ENCODE measurements around the gene ZNF695. TPM values are rescaled to one million over a fixed set of nuclear protein-coding genes. Genes with fewer than 3 reads are reported as not detected.
"Not testable (repeated sequence)": the region's sequence is repeated elsewhere in the genome, so short reads cannot be mapped to it uniquely, and the experiment has no call there.

ZNF695 gene
- under 1 TPM; 0.12 to 0.26 TPM for total RNA-seq
- long read RNA-seq: 0 reads

DNA sequence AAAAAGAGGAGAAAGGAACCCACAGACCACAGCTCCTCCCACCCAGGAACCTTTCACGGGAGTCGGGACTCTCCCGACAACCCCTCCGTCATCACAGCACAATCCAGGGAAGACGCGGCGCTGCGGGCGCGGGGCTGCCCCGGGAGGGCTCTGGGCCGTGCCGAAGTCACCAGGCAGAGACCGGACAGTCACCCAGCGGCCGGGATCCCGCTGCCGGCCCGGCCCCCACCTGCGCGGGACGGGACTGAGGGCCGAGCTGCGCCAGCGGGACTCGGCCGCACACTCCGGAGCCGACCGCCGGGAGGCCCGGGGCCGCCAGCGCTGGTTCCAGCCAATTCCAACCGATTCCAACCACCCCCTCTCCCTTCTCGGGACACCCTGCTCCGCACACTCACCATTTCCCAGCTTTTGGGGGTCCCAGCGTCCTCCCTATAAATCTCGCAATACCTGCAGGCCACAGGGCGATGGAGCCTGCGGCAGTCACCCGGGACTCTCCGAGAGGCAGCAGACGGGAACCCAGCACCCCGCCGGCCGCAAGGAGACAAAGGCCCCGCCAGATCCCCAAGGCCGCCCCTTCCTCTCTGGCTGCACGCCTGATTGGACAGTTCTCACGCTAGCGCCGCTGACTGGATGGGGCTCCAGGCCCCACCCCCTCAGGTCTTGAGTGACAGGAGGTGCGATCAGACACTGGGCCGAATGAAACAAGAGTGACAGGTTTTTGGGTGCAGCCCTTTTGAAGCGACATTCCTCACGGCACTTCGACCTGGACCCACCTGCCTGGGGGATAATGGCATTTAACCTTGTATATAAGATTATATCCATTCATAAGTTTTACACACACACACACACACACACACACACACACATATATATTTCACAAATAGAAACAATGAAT is at the start of gene ZNF695:
Gene ZNF695, minus strand, starts transcription at position 547 of the 895 bp plus-strand sequence. Its CDS starts 149 bp downstream, at position 398.
- ATAC-seq (peak; percentile 100), DNase-seq (peak; percentile 90)
- intact Hi-C loops (cut with DNase I): no loop called here

DNA sequence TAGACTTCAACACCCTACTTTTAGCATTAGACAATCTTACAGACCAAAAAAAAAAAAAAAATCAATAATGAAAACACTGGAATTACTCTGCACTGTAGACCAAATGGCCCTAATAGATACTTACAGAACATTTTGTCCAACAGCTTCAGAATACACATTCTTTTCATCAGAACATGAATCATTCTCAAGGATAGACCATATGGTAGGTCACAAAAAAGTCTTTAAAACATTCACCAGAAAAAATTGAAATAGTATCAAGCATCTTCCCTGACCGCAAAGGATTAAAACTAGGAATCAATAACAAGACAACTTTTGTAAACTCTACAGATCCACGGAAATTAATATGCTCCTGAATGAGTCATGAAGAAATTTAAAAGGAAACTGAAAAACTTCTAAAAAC is 48.2 kb upstream of the ZNF695 start:
- ATAC-seq: no peak

DNA sequence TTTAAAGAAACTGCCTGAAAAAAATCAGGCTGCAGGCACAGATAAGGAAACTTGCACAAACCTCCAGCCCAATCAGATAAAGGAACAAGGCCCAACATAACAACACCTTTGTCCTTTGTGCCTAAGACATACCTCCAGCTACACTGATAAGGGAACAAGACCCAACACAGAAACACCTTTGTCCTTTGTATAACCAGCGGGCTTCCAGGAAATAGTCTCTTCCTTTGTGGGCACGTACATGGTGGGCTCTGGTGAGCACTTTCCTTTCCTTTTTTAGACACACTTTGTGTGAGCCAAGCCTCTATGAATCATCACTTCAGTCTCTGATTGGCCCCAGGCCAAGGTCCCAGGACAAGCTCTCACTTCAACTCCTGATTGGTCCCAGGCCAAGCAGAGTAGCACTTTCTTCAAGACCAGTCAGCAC is 47.1 kb upstream of the ZNF695 start:
- DNase-seq: no peak
- peak in 1 of 2 donors; percentile 68 for ATAC-seq
- intact Hi-C loops (cut with DNase I): no loop called here

More for the DNA sequence above, 48.2 kb upstream of the ZNF695 start:
- DNase-seq: no peak
- intact Hi-C loops (cut with DNase I): no loop called here

DNA sequence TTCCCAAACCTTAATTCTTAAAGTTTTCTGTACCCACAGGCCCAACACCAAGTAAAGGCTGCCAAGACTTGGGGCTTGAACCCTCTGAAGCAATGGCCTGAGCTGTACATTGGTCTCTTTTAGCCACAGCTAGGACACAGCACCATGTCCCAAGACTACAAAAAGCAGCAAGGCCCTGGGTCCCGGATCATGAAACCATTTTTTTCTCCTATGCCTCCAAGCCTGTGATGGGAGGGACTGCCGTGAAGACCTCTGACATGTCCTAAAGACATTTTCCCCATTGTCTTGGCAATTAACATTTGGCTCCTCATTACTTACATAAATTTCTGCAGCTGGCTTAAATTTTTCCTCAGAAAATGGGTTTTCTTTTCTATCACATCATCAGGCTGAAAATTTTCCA is 39.8 kb upstream of the ZNF695 start:
- ATAC-seq (no peak), DNase-seq (no peak)
- intact Hi-C loops (cut with DNase I): loop anchor here in 1 of 2 donors (10.0 kb wide), 1 partner anchor 327 kb away; no protein-coding TSS in a partner anchor

DNA sequence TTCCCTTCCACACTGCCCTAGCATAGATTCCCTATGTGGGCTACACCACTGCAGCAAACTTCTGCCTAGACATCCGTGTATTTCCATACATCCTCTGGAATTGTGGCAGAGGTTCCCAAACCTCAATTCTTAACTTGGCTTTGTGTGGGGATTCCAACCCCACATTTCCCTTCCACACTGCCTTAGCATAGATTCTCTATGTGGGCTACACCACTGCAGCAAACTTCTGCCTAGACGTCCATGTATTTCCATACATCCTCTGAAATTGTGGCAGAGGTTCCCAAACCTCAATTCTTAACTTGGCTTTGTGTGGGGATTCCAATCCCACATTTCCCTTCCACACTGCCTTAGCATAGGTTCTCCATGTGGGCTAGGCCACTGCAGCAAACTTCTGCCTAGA is 39.4 kb upstream of the ZNF695 start:
- no peak for DNase-seq
- no peak for ATAC-seq
- intact Hi-C loops (cut with DNase I): loop anchor here in 1 of 2 donors (10.0 kb wide), 1 partner anchor 328 kb away; no protein-coding TSS in a partner anchor

DNA sequence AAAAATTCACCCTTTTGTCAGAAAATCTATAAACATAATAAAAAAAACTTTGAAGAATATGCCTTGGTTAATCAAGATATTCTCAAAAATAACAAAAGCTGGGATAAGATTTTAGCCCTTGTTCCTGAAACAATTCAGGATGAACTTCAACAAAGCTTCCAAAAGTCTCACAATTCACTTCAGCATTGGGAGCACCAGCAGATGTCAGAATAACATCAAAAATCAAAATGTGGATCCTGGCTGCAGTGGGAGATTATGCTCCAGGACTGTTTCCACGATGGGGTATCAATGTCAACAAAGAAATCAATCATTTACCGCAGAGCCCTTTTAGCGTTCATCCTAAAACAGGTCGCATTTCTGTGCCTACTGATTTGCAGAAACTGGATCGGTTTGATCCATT is 35.5 kb upstream of the ZNF695 start:
- no peak for DNase-seq
- ATAC-seq: no peak
- intact Hi-C loops (cut with DNase I): loop anchor here in 1 of 2 donors (10.0 kb wide), 1 partner anchor 331 kb away; no protein-coding TSS in a partner anchor

DNA sequence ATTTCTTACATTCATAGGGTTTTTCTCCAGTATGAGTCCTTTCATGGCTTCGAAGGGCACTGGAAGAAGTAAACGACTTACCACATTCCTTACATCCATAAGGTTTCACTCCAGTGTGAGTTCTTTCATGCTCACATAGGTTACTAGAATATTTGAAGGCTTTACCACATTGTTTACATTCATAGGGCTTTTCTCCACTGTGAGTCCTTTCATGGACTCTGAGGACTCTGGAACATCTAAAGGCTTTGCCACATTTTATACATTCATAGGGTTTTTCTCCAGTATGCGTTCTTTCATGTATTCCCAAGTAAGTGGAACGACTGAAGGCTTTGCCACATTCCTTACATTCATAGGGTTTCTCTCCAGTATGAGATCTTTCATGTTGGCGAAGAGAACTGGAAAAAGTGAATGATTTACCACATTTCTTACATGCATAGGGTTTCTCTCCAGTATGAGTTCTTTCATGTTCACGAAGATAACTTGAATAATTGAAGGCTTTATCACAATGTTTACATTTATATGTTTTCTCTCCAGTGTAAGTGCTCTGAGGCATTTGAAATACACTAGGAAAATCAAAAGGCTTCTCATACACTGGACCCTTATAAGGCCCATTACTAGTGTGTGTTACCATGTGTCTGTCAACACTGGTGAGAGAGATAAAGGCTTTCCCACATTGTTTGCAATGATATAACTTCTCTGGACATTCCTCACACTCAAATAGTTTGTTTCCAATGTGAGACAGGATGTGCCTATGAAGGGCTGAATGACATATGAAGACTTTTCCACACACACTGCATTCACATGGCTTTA is 29.9 kb upstream of the ZNF695 start:
- intact Hi-C loops (cut with DNase I): no loop called here
- ATAC-seq (no peak), DNase-seq (no peak)

DNA sequence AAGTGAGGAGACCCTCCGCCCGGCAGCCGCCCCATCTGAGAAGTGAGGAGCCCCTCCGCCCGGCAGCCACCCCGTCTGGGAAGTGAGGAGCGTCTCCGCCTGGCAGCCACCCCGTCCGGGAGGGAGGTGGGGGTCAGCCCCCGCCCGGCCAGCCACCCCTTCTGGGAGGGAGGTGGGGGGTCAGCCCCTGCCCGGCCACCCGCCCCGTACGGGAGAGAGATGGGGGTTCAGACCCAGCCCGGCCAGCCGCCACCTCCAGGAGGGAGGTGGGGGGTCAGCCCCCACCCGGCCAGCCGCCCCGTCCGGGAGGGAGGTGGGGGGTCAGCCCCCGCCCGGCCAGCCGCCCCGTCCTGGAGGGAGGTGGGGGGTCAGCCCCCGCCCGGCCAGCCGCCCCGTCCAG is 24.4 kb upstream of the ZNF695 start:
- intact Hi-C loops (cut with DNase I); DNase-seq; ATAC-seq: not testable (repeated sequence)

DNA sequence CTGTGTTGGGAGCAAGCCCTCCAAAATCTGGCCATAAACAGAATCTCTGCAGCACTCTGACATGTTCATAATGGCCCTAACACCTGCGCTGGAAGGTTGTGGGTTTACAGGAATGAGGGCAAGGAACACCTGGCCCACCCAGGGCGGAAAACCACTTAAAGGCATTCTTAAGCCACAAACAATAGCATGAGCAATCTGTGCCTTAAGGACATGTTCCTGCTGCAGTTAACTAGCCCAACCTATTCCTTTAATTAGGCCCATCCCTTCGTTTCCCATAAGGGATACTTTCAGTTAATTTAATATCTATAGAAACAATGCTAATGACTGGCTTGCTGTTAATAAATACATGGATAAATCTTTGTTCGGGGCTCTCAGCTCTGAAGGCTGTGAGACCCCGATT is 16.8 kb upstream of the ZNF695 start:
- ATAC-seq; DNase-seq; intact Hi-C loops (cut with DNase I): not testable (repeated sequence)

DNA sequence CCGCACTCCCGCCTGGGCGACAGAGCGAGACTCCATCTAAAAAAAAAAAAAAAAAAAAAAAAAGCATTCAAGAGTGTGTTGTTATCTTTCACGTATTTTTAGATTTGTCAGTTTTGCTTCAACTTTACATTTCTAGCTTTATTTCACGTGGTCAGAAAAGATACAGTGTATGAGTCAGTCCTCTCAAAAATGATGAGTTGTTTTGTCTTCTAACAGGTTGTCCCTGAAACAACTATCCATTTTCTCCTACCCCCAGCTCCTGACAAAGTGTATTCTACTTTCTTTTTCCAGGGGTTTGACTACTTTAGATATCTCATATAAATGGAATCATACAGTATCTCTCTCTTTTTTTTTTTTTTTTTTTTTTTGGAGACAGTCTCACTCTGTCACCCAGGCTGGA is 5.5 kb upstream of the ZNF695 start:
- no peak for DNase-seq
- intact Hi-C loops (cut with DNase I): no loop called here
- no peak for ATAC-seq

DNA sequence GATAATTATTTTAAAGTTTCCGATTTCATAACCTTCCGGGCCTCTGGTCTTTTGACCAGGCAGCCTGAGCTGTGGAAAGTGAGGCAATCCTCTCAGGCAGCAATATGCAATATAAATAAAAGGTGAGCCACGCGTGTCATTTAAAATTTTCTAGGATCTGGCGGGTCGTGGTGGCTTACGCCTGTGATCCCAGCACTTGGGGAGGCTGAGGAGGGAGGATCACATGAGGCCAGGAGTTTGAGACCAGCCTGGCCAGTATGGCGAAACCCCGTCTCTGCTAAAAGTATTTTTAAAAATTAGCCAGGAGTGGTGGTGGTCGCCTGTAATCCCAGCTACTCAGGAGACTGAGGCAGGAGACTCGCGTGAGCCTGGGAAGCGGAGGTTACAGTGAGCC is 546 bp upstream of the ZNF695 start:
- intact Hi-C loops (cut with DNase I): no loop called here
- ATAC-seq (no peak), DNase-seq (no peak)

DNA sequence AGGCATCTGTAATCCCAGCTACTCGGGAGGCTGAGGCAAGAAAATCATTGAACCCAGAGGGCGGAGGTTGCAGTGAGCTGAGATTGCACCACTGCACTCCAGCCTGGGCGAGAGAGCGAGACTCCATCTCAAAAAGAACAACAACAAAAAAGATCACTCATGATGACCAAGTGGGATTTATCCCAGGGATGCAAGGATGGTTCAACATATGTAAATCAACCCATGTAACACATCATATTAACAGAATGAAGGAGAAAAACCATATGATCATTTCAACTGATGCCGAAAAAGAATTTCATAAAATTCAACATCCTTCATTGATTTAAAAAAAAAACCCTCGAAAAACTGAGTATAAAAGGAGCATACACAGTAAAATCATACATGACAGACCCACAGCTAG is 3.8 kb downstream of the ZNF695 start:
- ATAC-seq; DNase-seq; intact Hi-C loops (cut with DNase I): not testable (repeated sequence)

DNA sequence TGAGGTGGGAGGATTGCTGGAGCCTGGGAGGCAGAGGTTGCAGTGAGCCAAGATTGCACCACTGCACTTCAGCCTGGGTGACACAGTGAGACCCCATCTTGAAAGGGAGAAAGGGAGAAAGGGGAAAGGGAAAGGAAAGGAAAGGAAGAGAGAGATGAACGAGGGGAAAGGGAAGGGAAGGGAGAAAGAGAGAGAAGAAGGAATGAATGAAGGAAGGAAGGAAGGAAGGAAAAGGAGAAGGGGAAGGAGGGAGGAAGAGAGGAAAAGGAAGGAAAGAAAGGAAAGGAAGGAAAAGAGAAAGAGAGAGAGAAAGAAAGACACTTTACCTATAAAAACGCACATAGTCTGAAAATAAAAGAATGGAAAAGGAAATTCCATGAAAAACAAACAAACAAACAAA is 18.0 kb downstream of the ZNF695 start:
- intact Hi-C loops (cut with DNase I): no loop called here
- ATAC-seq: no peak
- no peak for DNase-seq

DNA sequence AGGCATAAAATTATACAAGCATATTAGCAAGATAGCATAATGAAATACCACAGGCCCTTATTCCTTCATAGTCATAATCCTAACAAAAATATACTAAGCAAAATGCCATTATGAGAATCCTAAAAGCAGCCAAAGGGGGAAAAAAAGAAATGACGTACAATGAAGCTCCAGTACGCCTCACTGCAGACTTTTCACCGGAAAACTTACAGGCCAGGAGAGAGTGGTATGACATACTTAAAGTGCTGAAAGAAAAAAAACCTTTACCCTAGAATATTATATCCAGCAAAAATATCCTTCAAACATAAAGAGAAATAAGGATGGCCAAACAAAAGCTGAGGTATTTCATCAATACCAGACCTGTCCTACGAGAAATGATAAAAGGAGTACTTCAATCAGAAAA is 19.5 kb downstream of the ZNF695 start:
- ATAC-seq (no peak), DNase-seq (no peak)
- intact Hi-C loops (cut with DNase I): no loop called here

DNA sequence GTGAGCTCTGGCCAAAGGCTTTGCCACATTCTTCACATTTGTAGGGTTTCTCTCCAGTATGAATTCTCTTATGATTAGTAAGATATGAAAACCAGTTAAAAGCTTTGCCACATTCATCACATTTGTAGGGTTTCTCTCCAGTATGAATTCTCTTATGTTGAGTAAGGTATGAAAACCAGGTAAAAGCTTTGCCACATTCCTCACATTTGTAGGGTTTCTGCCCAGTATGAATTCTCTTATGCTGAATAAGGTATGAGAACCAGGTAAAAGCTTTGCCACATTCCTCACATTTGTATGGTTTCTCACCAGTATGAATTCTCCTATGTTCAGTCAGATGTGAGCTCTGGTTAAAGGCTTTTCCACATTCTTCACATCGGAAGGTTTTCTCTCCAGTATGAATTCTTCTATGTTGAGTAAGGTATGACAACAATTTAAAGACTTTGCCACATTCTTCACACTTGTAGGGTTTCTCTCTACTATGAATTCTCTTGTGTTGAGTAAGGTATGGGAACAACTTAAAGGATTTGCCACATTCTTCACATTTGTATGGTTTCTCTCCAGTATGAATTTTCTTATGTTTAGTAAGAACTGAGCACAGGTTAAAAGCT is 20.7 kb downstream of the ZNF695 start:
- intact Hi-C loops (cut with DNase I): no loop called here
- DNase-seq (no peak), ATAC-seq (no peak)

DNA sequence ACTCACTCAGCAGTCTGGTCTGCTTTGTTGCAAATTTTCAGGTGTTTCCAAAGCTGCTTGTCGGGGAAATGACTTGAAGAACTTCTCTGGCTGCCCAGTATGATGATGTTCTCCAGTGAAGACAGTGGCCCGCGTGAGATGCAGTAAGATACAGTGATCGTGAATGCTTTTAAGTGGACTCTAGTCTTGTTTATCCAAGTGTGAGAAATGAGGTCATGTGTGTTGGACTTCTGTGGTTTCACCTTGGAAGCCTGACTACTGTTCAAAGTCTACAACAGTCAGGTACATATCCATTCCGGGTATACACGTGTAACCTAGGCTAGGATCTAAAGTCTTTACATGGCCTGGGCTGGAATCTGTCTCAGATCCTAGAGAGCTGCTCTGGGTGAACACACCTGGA is 29.1 kb downstream of the ZNF695 start:
- DNase-seq: no peak
- intact Hi-C loops (cut with DNase I): no loop called here

DNA sequence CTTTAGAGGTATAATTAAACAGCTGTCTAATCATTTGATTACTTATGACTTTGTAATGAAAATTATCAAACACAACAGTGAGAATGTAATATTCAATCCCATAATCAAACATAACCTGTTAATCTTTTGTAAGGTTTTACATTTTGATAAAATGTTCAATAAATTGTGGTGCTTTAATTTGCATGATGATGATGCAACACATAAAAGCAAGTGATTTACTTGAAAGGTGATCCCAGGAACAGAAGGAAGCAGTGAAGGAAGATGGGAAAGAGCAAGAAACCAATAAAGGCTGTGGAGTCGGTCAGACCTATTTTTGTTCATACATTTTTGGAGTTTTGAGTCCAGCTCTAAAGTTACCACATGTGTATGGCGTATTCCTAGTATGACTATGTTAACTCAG is 29.6 kb downstream of the ZNF695 start:
- DNase-seq (no peak), ATAC-seq (no peak)
- intact Hi-C loops (cut with DNase I): no loop called here

More for the DNA sequence above, 29.1 kb downstream of the ZNF695 start:
- ATAC-seq: no peak

DNA sequence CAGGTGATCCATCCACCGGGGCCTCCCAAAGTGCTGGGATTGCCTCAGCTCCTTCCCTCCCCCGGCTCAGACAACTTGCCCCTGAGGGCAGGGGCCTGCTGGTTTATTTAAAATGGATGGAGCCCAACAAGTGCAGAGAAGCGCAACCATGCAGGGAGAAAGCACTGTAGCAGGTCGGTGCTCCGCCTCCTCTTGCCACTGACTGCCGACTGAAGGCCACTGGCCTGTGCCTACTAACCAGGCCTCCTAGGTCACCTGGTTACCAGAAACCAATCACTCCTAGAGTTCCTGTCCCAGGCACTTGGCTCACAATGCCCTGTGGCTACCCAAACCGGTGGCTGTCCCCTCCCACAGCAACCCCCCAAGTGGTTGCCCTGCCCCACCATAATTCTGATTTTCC is 35.9 kb downstream of the ZNF695 start:
- intact Hi-C loops (cut with DNase I): loop anchor here in 1 of 2 donors (5.0 kb wide), 1 partner anchor 60 kb away; no protein-coding TSS in a partner anchor
- ATAC-seq (no peak), DNase-seq (no peak)

DNA sequence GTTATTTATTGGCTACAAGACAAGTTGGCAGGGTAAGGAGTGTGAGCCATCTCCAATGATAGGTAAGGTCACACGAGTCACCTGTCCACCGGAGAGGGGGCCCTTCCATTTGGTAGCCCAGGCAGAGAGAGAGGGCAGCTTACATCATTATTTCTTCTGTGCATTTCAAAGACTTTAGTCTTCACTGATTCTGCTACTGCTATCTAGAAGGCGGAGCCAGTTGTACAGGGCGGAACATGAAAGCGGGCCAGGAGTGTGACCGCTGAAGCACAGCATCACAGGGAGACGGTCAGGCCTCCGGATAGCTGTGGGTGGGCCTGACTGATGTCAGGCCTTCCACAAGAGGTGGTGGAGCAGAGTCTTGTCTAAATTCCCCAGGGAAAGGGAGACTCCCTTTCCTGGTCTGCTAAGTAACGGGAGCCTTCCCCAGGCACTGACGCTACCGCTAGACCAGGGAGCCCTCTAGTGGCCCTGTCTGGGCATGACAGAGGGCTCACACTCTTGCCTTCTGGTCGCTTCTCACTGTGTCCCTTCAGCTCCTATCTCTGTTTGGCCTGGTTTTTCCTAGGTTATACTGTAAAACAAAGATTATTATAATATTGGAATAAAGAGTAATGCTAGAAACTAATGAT is 36.7 kb downstream of the ZNF695 start:
- ATAC-seq (no peak), DNase-seq (peak; percentile 67)
- intact Hi-C loops (cut with DNase I): loop anchor here in 1 of 2 donors (5.0 kb wide), 1 partner anchor 59 kb away; no protein-coding TSS in a partner anchor
